Stimulated activated CD8-positive, alpha-beta memory T cell treated with anti-CD3 and anti-CD28 coated beads, Interleukin-12 subunit alpha, Interleukin-12 subunit beta, amount 100 ng/mL, for 4 hours (primary cell): Measurements from ENCODE around the gene SPOCK1.

ENCODE experiments used
- DNase-seq: peaks from one replicate; pipeline ENCODE4 v3.0.0-alpha.2; 2020; ENCODE audit warnings: low read depth

SPOCK1 gene

GRCh38 chr5:137099651-137100050 is 399.5 kb downstream of the SPOCK1 start:
- DNase-seq = no peak

DNA sequence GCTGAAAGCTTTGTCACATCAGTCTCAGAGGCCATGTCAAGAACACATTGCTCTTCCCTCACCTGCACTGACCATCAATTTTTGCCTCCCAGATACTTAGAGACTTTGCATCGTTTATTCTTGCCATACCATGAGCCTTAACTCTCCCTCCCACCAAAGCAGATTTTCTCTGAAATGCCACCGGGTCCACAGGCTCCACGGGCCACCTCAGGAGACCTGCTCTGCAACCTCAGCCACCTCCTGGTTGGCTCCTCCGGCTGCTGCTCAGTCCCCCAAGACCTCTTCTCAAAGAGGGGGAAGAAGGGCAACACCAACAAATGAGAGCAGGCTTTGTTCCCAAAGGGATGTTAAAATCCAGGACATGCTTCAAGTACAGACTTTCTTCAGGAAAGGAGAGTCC is 400.5 kb downstream of the SPOCK1 start:
- no peak for DNase-seq

- DNase-seq = no peak
Measured at GRCh38 chr5:137098238-137098637, 400.9 kb downstream of the SPOCK1 start.

GRCh38 chr5:137097203-137097602 is 401.9 kb downstream of the SPOCK1 start:
- no peak for DNase-seq

GRCh38 chr5:137096149-137097103 is 402.7 kb downstream of the SPOCK1 start:
- no peak for DNase-seq

DNA sequence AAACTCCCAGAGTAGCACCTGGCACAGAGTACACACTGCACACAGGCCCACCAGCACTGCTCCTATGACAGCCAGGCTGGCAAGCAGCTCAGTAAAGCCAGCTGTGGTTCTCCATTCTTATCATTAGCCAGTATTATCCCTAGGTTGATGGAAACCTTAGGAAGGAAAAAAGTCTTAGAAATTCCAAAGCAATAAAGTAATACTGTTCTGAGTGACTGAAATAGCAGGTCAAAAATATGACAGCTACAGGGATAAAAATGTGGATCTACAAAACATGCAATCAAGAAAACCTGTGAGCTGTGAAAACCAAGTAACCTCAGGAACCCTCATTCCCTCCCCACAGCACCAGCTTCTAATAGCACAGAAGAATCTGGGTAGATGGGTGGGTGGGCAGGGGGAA is 403.5 kb downstream of the SPOCK1 start:
- no peak for DNase-seq

DNA sequence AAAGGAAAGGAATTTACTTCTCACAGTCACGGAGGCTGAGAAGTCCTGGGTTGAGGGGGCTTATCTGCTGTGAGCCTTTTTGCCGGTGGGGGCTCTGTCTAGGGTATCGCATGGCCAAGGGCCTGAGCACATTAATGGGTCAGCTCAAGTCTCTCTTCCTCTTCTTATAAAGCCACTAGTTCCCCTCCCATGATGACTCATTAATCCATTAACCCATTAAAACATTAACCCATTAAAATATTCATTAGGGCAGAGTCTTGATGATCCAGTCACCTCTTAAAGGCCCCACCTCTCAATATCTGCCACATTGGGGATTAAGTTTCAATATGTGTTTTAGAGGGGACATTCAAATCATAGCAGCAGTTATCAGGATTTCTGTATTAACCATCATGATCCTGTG is 406.3 kb downstream of the SPOCK1 start:
- DNase-seq = no peak

- DNase-seq = no peak
Measured at GRCh38 chr5:137091472-137091871, 407.7 kb downstream of the SPOCK1 start.

- DNase-seq = no peak
Measured at GRCh38 chr5:137090721-137091120, 408.4 kb downstream of the SPOCK1 start.

DNA sequence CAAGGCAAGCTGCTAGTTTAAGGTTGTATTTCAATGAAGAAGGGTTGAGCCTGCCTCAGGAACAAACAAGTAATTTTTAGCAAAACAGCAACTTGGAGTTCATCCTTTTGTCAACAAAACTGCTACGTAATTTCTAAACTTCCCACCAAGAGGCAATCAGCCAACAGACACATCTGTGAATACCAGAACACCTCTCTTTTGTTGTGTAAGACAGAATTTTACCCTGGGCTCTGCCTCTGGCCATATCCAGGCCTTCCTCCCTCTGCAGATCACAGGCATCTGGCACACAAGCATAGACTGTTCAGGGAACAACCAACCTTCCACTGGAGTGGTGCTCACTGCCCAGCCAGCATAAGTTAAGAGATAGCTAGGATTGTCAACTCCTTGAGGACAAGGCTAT is 409.0 kb downstream of the SPOCK1 start:
- DNase-seq = no peak

DNA sequence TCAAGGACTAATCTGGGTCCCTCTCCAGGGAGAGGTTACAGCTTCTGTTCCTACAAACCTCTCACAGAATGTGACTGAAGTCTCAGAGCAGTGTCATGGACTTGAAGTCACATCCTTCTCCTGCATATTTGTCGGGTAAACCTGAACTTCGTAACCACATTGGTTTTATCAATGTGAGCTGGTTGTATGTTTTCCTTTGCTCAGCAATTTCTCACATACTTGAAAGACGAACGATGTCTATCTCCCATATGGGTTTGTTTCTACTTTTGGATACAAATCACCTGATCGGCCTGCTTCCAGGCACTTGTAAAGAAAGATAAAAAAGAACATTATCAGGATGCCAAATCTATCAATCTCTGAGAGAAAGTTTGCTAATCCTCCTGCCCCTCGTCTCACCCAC is 411.0 kb downstream of the SPOCK1 start:
- no peak for DNase-seq

GRCh38 chr5:137086342-137086741 is 412.8 kb downstream of the SPOCK1 start:
- DNase-seq = no peak

DNA sequence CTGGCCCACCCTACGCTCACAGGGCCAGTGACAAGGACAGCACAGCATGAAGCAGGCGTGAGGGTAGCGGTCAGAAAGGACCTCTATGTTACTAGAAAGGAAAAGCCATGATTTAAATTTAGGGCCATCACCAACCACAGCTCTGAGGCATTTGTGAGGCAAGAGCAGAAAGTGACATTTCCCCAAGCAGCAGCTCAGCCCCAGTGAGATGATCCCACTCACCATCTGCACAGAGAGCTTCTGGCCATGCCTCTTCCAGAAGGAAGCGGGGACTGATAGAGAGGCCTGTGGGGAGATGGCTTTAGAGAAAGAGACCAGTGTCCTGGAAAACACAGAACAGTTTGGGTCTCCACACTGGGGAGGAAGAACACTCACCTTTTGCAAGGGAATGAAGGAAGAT is 413.9 kb downstream of the SPOCK1 start:
- no peak for DNase-seq

GRCh38 chr5:137084016-137084415 is 415.1 kb downstream of the SPOCK1 start:
- DNase-seq = no peak

GRCh38 chr5:137082951-137083350 is 416.2 kb downstream of the SPOCK1 start:
- DNase-seq = no peak

GRCh38 chr5:137078171-137078665 is 420.9 kb downstream of the SPOCK1 start:
- DNase-seq = no peak

DNA sequence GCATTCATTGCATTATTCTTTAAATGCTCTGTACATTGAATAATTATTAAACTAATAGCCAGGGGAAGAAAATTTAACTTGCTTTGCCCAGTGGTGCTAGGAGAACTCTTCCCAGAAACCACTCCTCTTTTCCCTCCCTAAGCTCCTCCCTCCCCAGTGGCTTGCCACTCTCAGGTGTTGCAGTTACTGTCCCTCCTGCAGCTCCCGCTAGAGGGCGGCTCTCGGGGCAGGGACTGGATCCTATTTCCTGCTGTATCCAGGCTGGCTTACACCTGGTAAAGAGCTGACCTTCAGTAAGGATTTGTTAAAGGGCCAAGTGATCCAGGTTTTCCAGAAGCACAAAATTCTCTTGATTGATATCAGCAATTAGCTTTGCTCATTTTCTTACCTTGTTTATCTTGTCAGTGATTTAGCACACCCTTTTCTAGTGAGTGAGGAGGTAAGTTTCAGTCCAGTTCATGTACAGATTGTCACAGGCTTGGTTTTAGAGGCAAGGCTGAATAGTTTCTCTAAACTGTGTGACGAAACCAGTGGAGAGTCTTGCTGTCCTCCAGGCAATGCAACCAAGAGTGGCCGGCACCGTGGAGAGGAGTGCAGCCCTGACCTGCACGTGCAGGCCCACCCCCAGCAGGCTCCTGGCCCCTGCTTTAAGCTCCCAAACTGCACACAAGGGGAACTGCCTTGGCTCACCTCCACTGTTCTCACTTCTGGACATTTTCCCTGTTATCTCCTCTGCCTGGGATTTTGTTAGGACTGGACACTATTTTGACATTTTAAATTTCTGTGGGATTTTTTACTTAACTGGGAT is 423.8 kb downstream of the SPOCK1 start:
- no peak for DNase-seq

DNA sequence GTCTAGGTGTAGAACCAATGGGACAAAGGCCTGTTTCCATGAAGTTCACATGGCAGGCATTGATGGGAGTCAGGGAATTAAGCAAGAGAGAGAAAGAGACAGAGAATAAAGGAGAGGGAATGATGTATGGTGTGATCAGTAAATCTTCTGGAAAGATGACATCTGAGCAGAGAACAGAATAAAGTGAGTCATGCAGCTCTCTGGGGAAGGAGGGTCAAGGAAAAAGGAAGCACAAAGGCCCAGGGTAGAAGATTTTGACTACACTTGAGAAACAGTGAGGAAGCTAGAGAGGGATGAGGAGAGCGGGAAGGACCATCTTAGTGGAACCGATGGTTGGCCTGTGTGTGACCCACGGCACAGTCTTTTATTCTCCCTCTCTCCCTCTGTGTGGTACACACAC is 425.9 kb downstream of the SPOCK1 start:
- no peak for DNase-seq

DNA sequence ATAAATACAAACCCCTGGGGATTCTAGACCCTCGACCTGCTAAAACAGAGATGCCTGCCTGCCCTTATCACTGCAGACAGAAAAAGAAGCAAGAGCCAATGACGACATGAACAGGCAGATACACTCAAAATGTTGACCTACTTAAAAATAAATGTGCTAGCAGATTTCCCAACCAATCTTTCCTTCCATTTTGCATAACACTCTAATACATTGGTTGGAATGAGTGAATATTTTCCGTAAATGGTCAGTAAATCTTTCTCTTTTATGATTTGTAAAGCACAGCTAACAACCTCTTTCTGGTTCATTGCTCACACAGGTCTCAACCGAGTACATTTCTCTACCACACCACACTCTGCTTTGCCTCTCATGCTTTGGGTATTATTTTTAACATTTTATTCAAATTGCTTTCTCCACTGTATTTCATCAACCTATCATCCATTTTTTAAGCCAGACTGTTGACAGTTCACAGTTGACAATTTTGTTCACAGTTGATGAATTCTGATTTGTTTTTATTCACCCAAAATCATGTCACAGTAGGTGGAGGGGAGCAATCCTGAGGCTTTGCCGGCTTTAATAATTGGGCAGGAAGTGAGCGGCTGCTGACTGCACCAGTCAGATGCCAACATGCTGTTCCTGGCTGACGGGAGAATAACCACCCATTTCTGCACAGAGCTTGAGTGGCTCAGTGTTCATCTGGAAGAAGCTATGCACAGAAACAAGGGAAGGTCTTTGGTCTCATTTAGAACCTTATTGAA is 426.6 kb downstream of the SPOCK1 start:
- DNase-seq = no peak

DNA sequence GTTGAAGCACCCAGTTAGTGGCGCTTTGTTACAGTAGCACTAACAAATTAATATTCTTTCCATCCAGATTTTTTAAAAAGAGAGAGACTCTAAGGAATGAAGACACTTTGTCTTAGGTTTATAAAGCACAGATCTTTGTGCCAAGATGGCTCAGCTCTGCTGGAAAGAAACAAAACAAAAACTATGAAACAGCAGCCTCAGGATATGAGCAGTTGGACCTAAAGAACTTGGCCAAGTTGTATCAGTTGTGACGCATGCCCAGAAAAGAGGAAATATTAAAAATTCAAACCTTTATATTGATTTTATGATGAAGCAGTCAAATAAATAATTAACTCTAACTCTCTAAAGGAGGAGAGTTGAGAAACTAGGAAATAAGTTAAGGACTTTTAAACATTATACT is 427.2 kb downstream of the SPOCK1 start:
- DNase-seq = no peak

DNA sequence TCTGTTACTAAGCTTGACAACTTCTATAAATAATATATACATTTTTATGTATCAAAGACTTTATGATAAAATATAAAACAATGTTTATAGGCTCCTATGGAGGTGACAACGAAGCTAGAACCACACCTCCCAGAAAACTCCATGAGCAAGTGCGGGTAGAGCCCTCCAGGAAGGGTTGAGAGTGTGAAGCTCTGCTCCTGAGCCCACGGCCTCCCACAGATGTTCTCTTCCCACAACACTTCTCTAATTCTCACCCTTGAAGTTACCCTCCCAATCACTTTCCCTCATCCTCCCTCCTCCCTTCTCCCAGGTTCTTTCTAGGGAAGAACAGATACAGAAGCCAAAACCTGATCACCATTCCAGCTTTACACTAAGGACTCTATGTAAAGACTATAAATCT is 427.6 kb downstream of the SPOCK1 start:
- no peak for DNase-seq

DNA sequence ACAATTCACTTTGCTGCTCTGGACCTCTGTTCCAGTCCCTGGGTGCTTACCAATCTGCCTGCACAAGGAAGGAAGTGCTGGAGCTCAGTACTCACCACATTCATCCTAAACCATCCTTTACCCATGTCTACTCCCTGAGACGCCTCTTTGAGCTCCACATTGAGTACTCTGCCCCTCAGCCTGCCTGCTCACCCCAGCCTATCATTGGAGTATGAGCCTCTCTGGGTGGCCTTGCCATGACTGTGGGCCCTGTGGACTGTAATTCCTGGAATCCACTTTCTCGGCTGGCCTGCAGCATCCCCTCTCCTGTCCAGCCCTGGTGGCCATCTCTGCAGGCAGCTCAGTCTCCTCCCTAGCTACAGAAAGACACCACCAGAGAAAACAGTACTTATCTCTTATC is 428.6 kb downstream of the SPOCK1 start:
- no peak for DNase-seq
